Cardiac septum (tissue), 1 donor: Measurements from ENCODE around the gene CCM2. TPM values are rescaled to one million over a fixed set of nuclear protein-coding genes. Genes with fewer than 3 reads are reported as not detected.

Experiments
- DNase-seq: peaks from one replicate; pipeline ENCODE4 v3.0.0-alpha.2; 2020; ENCODE audit warnings: low spot score
- intact Hi-C: fragments of 100-400 bp; cut with DNase I; formaldehyde crosslinking; loops from one replicate; pipeline ENCODE4 v1.14.0; 2022
- total RNA-seq: library from RNA; stranded (reverse); fragmentation: NEBNext Ultra II Directional; extraction: Animal tissue kit (Norgen Biotek cat#: 25700); gene quantifications from one replicate; pipeline ENCODE4 v1.2.1, GENCODE V29; 2021
- donor health status: DM: no; HTN: no; CAD: no.

Gene CCM2
- total RNA-seq, 1 donor from 2014 or later: 35.3 TPM

GRCh38 chr7:45073031-45073785 is 73.2 kb downstream of the CCM2 start:
- no peak for DNase-seq
- intact Hi-C loops: no loop called here

- no peak for DNase-seq
- intact Hi-C loops: no loop called here
These were observed 74.0 kb downstream of the CCM2 start for GRCh38 chr7:45073786-45074527.

- intact Hi-C loops: no loop called here
- DNase-seq: no peak
These were observed 74.7 kb downstream of the CCM2 start for GRCh38 chr7:45074528-45075354.

GRCh38 chr7:45075355-45075644 is 75.3 kb downstream of the CCM2 start:
- intact Hi-C loops: no loop called here
- DNase-seq: no peak

- DNase-seq: no peak
These were observed 76.1 kb downstream of the CCM2 start for GRCh38 chr7:45075871-45076796.

GRCh38 chr7:45076946-45077345 is 76.9 kb downstream of the CCM2 start:
- intact Hi-C loops: no loop called here

More at GRCh38 chr7:45075871-45076796, 76.1 kb downstream of the CCM2 start:
- intact Hi-C loops: no loop called here

GRCh38 chr7:45077579-45077978 is 77.6 kb downstream of the CCM2 start:
- DNase-seq: no peak
- intact Hi-C loops: no loop called here

More at GRCh38 chr7:45076946-45077345, 76.9 kb downstream of the CCM2 start:
- DNase-seq: no peak

GRCh38 chr7:45078125-45078681 is 78.2 kb downstream of the CCM2 start:
- intact Hi-C loops: no loop called here

GRCh38 chr7:45080265-45080957 is 80.4 kb downstream of the CCM2 start:
- intact Hi-C loops: no loop called here
- DNase-seq: no peak

More at GRCh38 chr7:45078125-45078681, 78.2 kb downstream of the CCM2 start:
- DNase-seq: no peak

- peak; percentile 71 for DNase-seq
- intact Hi-C loops: no loop called here
These were observed 81.1 kb downstream of the CCM2 start for GRCh38 chr7:45080958-45081669.

- DNase-seq: no peak
- intact Hi-C loops: no loop called here
These were observed 81.6 kb downstream of the CCM2 start for GRCh38 chr7:45081670-45081974.

- peak; percentile 74 for DNase-seq
- intact Hi-C loops: no loop called here
These were observed 82.2 kb downstream of the CCM2 start for GRCh38 chr7:45082031-45082830.

- intact Hi-C loops: no loop called here
- peak; percentile 71 for DNase-seq
These were observed 82.9 kb downstream of the CCM2 start for GRCh38 chr7:45082831-45083331.

- intact Hi-C loops: no loop called here
- no peak for DNase-seq
These were observed 84.3 kb downstream of the CCM2 start for GRCh38 chr7:45084336-45084735.

GRCh38 chr7:45084901-45085618 is 85.1 kb downstream of the CCM2 start:
- intact Hi-C loops: no loop called here
- DNase-seq: no peak

- intact Hi-C loops: no loop called here
- DNase-seq: no peak
These were observed 85.7 kb downstream of the CCM2 start for GRCh38 chr7:45085619-45086200.
